PC-3 (cell line): ENCODE measurements around the gene GP1BB. TPM values are rescaled to one million over a fixed set of nuclear protein-coding genes. Genes with fewer than 3 reads are reported as not detected.
"Not testable (repeated sequence)": the region's sequence is repeated elsewhere in the genome, so short reads cannot be mapped to it uniquely, and the experiment has no call there.

Experiments
- ATAC-seq: fragments of 200-7000 bp; cut with Tn5 transposase; 2 replicates; pipeline ENCODE4 v1.9.1; 2020; ENCODE audit warnings: mild to moderate bottlenecking, moderate library complexity
- BruUV-seq: library from RNA; stranded (reverse); fragments of 400-500 nt; replicated peaks from 2 replicates; lab custom pipeline; 2021; lab: Mats Ljungman, UMichigan
- CTCF ChIA-PET: fragments of 300-600 bp; sonication (Branson Sonifier 250); formaldehyde crosslinking; loops from one replicate; lab custom pipeline; 2022; ENCODE audit warnings: antibody characterized with exemption; lab: Charles Lee
- POLR2A ChIA-PET: fragments of 300-600 bp; sonication (Branson Sonifier 250); formaldehyde crosslinking; loops from one replicate; lab custom pipeline; 2022; ENCODE audit warnings: antibody characterized with exemption; ENCODE audit not compliant: unreplicated experiment; lab: Charles Lee
- DNase-seq: peaks from one replicate; pipeline ENCODE4 v3.0.0-alpha.2; 2015
- H2AFZ ChIP-seq: fragments of 300-600 bp; sonication (generic); 2 replicates; pipeline ENCODE4 v1.6.0; 2016; ENCODE audit warnings: antibody characterized with exemption, low read length
- H3F3A ChIP-seq: fragments of 300-600 bp; sonication (generic); one replicate; pipeline ENCODE4 v1.6.0; 2017; ENCODE audit warnings: antibody characterized with exemption, low read length, control low read depth, mild to moderate bottlenecking; ENCODE audit not compliant: unreplicated experiment
- H3K27ac ChIP-seq: fragments of 300-600 bp; sonication (generic); 2 replicates; pipeline ENCODE4 v1.5.1; 2016; ENCODE audit warnings: mild to moderate bottlenecking, low read length
- H3K27me3 ChIP-seq: fragments of 300-600 bp; sonication (generic); 2 replicates; pipeline ENCODE4 v1.6.1; 2016; ENCODE audit warnings: low read length, mixed read lengths
- H3K36me3 ChIP-seq: fragments of 300-600 bp; sonication (generic); 2 replicates; pipeline ENCODE4 v1.6.1; 2016; ENCODE audit warnings: low read depth, mixed run types, low read length, mixed read lengths
- H3K4me1 ChIP-seq: fragments of 300-600 bp; sonication (generic); 2 replicates; pipeline ENCODE4 v1.5.1; 2016; ENCODE audit warnings: low read length; ENCODE audit not compliant: insufficient read depth
- H3K4me2 ChIP-seq: fragments of 300-600 bp; sonication (generic); 2 replicates; pipeline ENCODE4 v1.6.0; 2016; ENCODE audit warnings: low read length
- H3K4me3 ChIP-seq: fragments of 300-600 bp; sonication (generic); 2 replicates; pipeline ENCODE4 v1.5.1; 2016; ENCODE audit warnings: mild to moderate bottlenecking, low read length, mixed read lengths
- H3K79me2 ChIP-seq: fragments of 300-600 bp; sonication (generic); 2 replicates; pipeline ENCODE4 v1.6.1; 2017; ENCODE audit warnings: low read length, mixed read lengths
- H3K9ac ChIP-seq: fragments of 300-600 bp; sonication (generic); 2 replicates; pipeline ENCODE4 v1.6.0; 2016; ENCODE audit warnings: mild to moderate bottlenecking, low read length
- H3K9me2 ChIP-seq: fragments of 300-600 bp; sonication (generic); replicated peaks from 2 replicates; pipeline ENCODE4 v1.6.1; 2016; ENCODE audit warnings: mixed run types, low read length, mixed read lengths
- H3K9me3 ChIP-seq: fragments of 300-600 bp; sonication (generic); 2 replicates; pipeline ENCODE4 v1.6.1; 2016; ENCODE audit warnings: low read length, mixed read lengths
- H4K20me1 ChIP-seq: fragments of 300-600 bp; sonication (generic); 2 replicates; pipeline ENCODE4 v1.6.1; 2016; ENCODE audit warnings: low read length, mixed read lengths
- EZH2 ChIP-seq: fragments of 300-600 bp; sonication (generic); IDR thresholded peaks from one replicate; pipeline ENCODE4 v1.6.1; 2017; ENCODE audit warnings: antibody characterized with exemption, mild to moderate bottlenecking, low read length; ENCODE audit not compliant: unreplicated experiment
- EZH2phosphoT487 ChIP-seq: fragments of 300-600 bp; sonication (generic); IDR thresholded peaks from 2 replicates; pipeline ENCODE4 v1.6.1; 2018; ENCODE audit warnings: mild to moderate bottlenecking, antibody characterized with exemption, low read length, borderline replicate concordance
- intact Hi-C: fragments of 100-400 bp; cut with micrococcal nuclease; formaldehyde crosslinking; loops from 2 replicates; pipeline ENCODE4 v1.9.0; 2023
- total RNA-seq: library from RNA; depleted of rRNA; stranded (reverse); fragments of >200 nt; gene quantifications from 2 replicates; pipeline ENCODE4 v1.2.3, GENCODE V29; 2014
- TF ChIP-seq, protein P1 (sequence below): fragments of 300-600 bp; sonication (generic); conservative IDR thresholded peaks from 2 replicates; pipeline ENCODE4 v1.5.1; 2017; ENCODE audit warnings: antibody characterized with exemption, low read depth, mild to moderate bottlenecking, low read length

GP1BB gene
- total RNA-seq, 1 experiment from 2014 or later, result 0.80 TPM

DNA sequence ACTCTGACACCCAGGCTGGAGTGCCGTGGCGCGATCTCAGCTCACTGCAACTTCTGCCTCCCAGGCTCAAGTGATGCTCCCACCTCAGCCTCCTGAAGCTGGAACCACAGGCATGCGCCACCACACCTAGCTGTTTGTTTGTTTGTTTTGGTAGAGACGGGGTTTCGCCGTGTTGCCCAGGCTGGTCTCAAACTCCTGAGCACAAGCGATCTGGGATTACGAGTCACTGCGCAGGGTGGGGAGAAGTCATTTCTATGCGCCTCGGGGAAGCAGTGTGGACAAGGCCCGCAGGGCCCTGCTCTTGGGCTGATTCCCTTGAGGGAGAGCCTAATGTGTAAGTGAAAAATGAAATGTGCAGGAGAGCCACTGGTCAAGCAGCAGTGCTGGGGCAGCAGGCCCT is 28.6 kb upstream of the GP1BB start:
- Histone ChIP-seq H3K36me3 (no peaks in the 10 kb centered on the region), H3K4me3 (no peak overlapping the region), H3K27me3 (no peaks in the 10 kb centered on the region), H3K9ac (no peak overlapping the region), H3F3A (no peaks in the 10 kb centered on the region), H2AFZ (no peak overlapping the region), H3K79me2 (no peaks in the 10 kb centered on the region), H3K4me1 (peaks cover 9% of the 10 kb centered on the region), H3K9me3 (no peaks in the 10 kb centered on the region), H3K9me2 (no peaks in the 10 kb centered on the region), H4K20me1 (no peaks in the 10 kb centered on the region), H3K27ac (no peak overlapping the region), H3K4me2 (no peak overlapping the region)
- TF ChIP-seq EZH2phosphoT487 (no peak), EZH2 (no peak)
- TF ChIP-seq, protein P1, sequence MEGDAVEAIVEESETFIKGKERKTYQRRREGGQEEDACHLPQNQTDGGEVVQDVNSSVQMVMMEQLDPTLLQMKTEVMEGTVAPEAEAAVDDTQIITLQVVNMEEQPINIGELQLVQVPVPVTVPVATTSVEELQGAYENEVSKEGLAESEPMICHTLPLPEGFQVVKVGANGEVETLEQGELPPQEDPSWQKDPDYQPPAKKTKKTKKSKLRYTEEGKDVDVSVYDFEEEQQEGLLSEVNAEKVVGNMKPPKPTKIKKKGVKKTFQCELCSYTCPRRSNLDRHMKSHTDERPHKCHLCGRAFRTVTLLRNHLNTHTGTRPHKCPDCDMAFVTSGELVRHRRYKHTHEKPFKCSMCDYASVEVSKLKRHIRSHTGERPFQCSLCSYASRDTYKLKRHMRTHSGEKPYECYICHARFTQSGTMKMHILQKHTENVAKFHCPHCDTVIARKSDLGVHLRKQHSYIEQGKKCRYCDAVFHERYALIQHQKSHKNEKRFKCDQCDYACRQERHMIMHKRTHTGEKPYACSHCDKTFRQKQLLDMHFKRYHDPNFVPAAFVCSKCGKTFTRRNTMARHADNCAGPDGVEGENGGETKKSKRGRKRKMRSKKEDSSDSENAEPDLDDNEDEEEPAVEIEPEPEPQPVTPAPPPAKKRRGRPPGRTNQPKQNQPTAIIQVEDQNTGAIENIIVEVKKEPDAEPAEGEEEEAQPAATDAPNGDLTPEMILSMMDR, result no peak
- intact Hi-C loops, result no loop called here
- DNase-seq, result no peak
- CTCF ChIA-PET, result no interaction called here
- no TSS peak for BruUV-seq
- POLR2A ChIA-PET, result no interaction called here
- ATAC-seq, result no peak

- Histone ChIP-seq H3K9ac (no peak overlapping the region), H3K27me3 (no peaks in the 10 kb centered on the region), H4K20me1 (no peaks in the 10 kb centered on the region), H3K9me2 (no peaks in the 10 kb centered on the region), H3K36me3 (no peaks in the 10 kb centered on the region), H3K9me3 (no peaks in the 10 kb centered on the region), H3K27ac (no peak overlapping the region), H3K4me2 (no peak overlapping the region), H3K4me1 (peaks cover 5% of the 10 kb centered on the region), H3K4me3 (no peak overlapping the region), H2AFZ (no peak overlapping the region), H3F3A (no peaks in the 10 kb centered on the region), H3K79me2 (no peaks in the 10 kb centered on the region)
- DNase-seq, result no peak
- ChIA-PET POLR2A (no interaction called here), CTCF (no interaction called here)
- no peak for TF ChIP-seq EZH2
- TF ChIP-seq, protein P1, result no peak
- TF ChIP-seq EZH2phosphoT487, result no peak
- intact Hi-C loops, result no loop called here
- no peak for ATAC-seq
- no TSS peak for BruUV-seq
These were observed 26.6 kb upstream of the GP1BB start for GRCh38 chr22:19696504-19697276.

DNA sequence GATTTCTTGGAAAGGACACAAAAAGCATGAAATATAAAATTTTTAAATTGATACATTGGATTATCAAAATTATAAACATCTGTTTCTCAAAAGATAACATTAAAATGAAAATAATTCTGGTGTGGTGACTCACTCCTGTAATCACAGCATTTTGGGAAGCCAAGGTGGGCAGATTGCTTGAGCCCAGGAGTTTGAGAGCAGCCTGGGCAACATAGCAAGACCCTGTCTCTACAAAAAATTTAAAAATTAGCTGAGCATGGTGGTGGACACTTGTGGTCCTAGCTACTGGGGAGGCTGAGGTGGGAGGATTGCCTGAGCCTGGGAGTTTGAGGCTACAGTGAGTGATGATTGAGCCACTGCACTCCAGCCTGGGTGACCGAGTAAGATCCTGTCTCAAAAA is 25.5 kb upstream of the GP1BB start:
- BruUV-seq, POLR2A ChIA-PET, H3K79me2 ChIP-seq, H3K9me2 ChIP-seq, ATAC-seq, H3K4me2 ChIP-seq, H3K9me3 ChIP-seq, H3K36me3 ChIP-seq, H3K4me3 ChIP-seq, intact Hi-C loops, H3K4me1 ChIP-seq, H3K27ac ChIP-seq, H4K20me1 ChIP-seq, DNase-seq, H2AFZ ChIP-seq, H3K9ac ChIP-seq, H3K27me3 ChIP-seq, CTCF ChIA-PET, H3F3A ChIP-seq: not testable (repeated sequence)
